ENCODE data around the gene JUND.

Gene JUND

DNA sequence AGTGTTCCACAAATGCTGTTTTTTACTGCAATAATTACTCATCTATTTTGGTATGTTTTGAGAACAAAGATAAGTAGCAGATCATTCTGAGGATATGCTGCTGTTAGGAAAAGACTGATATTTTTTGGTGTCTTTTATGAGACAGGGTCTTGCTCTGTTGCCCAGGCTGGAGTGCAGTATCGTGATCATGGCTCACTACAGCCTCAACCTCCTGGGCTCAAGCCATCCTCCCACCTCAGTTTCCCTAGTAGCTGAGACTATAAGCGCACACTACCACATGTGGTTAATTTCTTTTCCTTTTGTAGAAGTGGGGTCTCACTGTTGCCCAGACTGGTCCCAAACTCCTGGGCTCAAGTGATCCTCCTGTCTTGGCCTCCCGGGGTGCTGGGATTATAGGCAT, 32.0 kb upstream of the JUND start:
- TF ChIP-seq, protein P1, sequence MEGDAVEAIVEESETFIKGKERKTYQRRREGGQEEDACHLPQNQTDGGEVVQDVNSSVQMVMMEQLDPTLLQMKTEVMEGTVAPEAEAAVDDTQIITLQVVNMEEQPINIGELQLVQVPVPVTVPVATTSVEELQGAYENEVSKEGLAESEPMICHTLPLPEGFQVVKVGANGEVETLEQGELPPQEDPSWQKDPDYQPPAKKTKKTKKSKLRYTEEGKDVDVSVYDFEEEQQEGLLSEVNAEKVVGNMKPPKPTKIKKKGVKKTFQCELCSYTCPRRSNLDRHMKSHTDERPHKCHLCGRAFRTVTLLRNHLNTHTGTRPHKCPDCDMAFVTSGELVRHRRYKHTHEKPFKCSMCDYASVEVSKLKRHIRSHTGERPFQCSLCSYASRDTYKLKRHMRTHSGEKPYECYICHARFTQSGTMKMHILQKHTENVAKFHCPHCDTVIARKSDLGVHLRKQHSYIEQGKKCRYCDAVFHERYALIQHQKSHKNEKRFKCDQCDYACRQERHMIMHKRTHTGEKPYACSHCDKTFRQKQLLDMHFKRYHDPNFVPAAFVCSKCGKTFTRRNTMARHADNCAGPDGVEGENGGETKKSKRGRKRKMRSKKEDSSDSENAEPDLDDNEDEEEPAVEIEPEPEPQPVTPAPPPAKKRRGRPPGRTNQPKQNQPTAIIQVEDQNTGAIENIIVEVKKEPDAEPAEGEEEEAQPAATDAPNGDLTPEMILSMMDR (IDR thresholded peaks at IDR 0.05; ENCODE audit: borderline replicate concordance, control extremely low read depth, extremely low read depth, insufficient read depth, missing control alignments), result no peak
- DNase-seq (ENCODE audit: low spot score), result no peak
- in situ Hi-C loops (cut with MboI; ENCODE audit: low sequenced_read_pairs, unreplicated experiment), result no loop called here

DNA sequence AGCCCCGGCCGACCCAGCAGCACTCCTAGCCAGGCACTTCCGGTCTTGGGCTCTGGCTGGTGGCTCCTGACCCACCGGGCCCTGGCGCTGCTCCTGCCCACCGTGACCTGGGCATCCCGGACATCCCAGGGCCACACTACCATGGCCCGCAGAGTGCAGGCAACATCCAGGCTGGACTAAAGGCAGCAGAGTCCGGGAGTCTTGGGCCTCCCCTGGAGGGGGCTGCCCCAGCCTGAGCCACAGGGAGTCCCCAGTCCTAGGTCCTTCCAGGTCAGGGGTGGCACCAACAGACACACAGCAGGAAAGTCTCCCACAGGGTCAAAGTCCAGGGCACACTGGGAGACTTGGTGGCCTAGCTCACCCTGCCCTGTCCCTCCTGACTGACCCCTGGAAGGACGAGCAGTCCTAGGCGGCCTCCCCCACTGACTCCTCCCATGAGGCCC, 30.7 kb upstream of the JUND start:
- no peak for DNase-seq (ENCODE audit: low spot score)
- in situ Hi-C loops (cut with MboI; ENCODE audit: low sequenced_read_pairs, unreplicated experiment), result no loop called here
- TF ChIP-seq, protein P1 (IDR thresholded peaks at IDR 0.05; ENCODE audit: borderline replicate concordance, control extremely low read depth, extremely low read depth, insufficient read depth, missing control alignments), result no peak

DNA sequence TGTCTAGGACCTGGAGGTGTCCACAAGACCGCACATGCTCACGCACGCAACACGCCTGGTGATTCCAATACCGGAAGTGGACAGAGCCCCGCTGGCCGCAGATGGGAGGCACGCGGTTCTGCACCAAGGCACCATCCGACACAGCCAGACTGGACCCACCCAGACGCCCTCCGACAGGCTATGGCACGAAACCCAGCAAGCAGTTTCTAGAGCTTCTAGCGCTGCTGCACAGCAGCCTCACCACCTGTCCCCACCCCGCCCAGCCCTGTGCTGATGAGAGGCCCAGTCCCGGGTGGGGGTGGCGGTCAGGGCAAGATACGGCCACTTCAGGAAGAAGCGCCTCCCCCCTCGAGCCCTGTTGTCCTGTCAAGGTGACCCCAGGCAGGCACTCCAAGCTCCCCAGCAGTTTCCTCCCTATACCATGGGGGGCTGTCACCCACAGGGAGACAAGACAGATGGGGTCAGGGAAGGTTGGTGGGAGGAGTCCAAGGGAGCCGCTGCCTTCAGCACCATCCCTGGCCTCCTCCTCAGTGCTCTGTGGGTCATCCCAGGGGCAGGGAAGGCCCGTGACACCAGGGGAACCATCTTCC, 30.2 kb upstream of the JUND start:
- in situ Hi-C loops (cut with MboI; ENCODE audit: low sequenced_read_pairs, unreplicated experiment), result no loop called here

DNA sequence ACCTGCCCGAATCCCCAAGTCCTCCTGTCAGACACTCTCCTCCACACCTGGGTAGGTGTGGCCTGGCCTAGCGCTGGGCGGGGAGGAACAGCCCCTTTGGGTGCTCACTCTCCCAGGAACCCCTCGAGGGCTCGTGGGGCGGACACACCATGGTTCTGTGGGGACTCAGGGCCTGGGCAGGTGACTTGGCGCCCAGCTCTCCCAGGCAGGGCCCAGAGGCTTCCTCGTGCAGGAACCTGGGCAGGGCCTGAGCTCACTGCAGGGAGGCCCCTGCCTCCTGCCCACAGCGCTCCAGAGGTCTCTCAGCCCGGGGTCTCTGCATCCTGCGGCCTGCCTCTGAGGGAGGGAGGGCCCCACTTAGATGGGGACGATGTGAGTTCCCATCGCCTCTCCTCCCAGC, 29.5 kb upstream of the JUND start:
- peak; percentile 19 for DNase-seq (ENCODE audit: low spot score)
- TF ChIP-seq, protein P1 (IDR thresholded peaks at IDR 0.05; ENCODE audit: borderline replicate concordance, control extremely low read depth, extremely low read depth, insufficient read depth, missing control alignments), result no peak

More for the DNA sequence above, 30.2 kb upstream of the JUND start:
- TF ChIP-seq, protein P1 (IDR thresholded peaks at IDR 0.05; ENCODE audit: borderline replicate concordance, control extremely low read depth, extremely low read depth, insufficient read depth, missing control alignments), result no peak
- DNase-seq (ENCODE audit: low spot score), result peak; percentile 20

DNA sequence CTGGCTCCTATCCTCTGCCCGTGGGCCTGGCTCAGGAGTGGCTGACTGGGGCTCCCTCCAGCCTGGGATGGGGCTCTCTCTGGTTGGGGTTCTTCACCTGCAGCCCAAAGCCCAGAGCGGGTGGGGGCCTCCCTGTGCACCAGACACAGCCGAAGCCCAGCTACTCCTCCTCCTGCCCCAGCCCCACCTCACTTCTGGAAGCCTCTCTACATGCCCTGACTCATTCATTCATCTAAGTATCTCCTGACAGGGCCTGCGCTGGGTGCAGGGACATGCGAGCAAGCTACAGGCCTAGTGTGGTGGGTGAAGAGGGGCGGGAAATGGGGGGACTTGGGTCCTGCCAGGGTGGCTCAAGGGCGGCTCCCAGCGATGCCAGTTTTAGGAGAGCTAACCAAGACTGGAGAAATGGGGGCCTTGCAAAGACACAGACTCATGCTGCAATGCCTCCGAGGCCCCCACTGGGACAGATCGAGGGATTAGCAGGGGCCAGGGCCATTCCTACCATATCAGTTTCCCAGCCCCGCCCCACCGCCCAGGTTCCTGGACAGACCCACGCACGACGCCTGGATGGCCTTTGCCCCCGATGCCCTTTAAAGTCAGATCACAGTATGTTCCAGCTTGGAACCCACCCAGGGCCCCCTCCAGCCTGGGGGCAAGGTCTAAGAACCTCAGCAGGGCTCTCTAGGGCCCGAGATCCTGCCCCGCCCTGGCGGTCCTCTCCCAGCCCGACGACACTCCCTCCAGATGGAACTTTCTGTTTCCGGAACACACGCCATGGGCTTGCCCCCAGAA, 28.9 kb upstream of the JUND start:
- TF ChIP-seq, protein P1 (IDR thresholded peaks at IDR 0.05; ENCODE audit: borderline replicate concordance, control extremely low read depth, extremely low read depth, insufficient read depth, missing control alignments), result no peak
- DNase-seq (ENCODE audit: low spot score), result peak; percentile 21
- in situ Hi-C loops (cut with MboI; ENCODE audit: low sequenced_read_pairs, unreplicated experiment), result no loop called here

More for the DNA sequence above, 29.5 kb upstream of the JUND start:
- in situ Hi-C loops (cut with MboI; ENCODE audit: low sequenced_read_pairs, unreplicated experiment), result no loop called here

DNA sequence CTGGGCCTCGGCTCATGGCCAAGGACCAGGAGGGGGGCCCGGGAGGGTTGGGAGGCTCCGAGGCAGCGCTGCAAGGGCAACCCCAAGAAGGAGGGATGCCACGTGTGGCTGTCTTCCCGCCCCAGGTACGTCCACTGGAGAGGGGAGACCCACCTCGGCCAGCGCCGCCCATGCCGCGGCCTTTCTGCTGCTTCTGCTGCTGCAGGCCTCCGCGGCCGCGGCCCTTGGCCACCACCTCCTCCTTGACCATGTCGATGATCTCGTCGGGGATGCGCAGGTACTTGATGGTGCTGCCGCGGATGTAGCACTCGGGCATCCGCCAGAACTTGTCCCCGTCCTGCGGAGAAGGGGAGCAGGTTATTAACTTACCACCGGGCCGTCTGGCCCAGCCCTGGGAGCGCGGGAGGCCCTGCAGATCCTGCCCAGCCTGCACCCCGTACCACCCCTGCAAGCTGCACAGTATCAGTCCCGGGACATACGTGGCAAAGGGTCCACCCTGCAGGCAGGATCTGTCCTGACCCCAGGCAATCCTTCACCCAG, 28.2 kb upstream of the JUND start:
- in situ Hi-C loops (cut with MboI; ENCODE audit: low sequenced_read_pairs, unreplicated experiment), result no loop called here
- peak; percentile 25 for DNase-seq (ENCODE audit: low spot score)
- TF ChIP-seq, protein P1 (IDR thresholded peaks at IDR 0.05; ENCODE audit: borderline replicate concordance, control extremely low read depth, extremely low read depth, insufficient read depth, missing control alignments), result no peak
